ENCODE measurements around the gene LRRC25.
A peak's percentile ranks its signal among the peaks of the same experiment; 100 is the strongest.
"Not testable (repeated sequence)": the region's sequence is repeated elsewhere in the genome, so short reads cannot be mapped to it uniquely, and the experiment has no call there.

Gene LRRC25

GRCh38 chr19:18373892-18374629 is 23.4 kb downstream of the LRRC25 start:
- FAIRE-seq = no peak

- FAIRE-seq = no peak
Observed at GRCh38 chr19:18373407-18373891, 24.0 kb downstream of the LRRC25 start.

GRCh38 chr19:18368504-18369222 is 28.8 kb downstream of the LRRC25 start:
- FAIRE-seq = no peak

DNA sequence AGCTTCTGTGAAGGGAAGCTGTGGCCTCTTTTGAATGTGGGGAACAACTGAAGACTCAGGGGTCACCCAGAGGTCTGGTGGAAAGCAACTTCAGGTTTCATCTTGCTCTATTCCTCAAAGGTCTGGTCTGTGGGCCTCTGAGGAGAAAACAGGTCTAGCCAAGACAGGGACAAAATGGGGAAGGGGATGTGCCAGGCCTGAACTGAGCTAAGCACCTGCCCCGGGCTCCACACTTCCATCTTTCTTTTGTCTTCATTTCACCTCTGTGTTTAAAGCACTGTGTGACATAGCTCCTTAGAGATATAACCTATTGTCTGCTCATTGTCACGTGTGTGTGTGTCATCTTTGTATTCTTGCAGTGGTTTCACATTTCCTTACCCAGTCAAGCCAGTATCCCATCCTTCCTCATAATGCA is 31.4 kb downstream of the LRRC25 start:
- no peak for FAIRE-seq

- no peak for FAIRE-seq
Observed at GRCh38 chr19:18364826-18365528, 32.4 kb downstream of the LRRC25 start.

DNA sequence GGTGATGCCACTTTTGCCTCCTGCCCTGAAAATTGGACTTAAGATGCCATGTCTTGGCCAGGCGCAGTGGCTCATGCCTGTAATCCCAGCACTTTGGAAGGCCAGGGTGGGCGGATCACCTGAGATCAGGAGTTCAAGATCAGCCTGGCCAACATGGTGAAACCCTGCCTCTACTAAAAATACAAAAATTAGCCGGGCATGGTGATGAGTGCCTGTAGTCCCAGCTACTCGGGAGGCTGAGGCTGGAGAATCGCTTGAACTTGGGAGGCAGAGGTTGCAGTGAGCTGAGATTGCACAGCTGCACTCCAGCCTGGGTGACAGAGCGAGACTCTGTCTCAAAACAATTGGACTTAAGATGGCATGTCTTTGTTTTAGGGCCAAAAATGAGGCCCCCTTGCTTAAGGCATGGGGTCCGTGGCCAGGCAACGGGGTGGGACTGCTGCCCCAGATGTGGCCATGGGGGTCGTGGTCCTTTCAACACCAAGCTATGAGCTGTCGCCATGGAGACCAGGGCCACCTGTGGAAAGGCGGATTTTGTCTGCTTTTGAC is 33.1 kb downstream of the LRRC25 start:
- not testable (repeated sequence) for FAIRE-seq

DNA sequence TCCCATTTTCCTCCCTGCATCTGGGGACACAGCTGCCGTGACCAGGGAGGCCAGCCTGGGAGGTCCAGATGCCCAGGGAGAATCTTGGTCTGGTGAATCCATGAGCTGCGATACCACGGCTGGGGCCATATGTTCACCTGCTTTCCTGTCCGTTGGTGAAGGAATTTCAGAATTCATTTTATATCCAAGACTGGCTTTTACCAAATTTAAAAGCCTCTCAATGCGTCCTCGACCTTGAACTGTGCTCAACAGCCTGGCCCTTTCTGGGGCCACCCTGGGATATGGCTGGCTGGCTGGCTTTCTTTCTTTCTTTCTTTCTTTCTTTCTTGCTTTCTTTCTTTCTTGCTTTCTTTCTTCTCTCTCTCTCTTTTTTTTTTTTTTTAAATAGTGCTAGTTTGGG is 33.6 kb downstream of the LRRC25 start:
- FAIRE-seq = no peak

GRCh38 chr19:18362934-18363542 is 34.4 kb downstream of the LRRC25 start:
- FAIRE-seq = no peak

- no peak for FAIRE-seq
Observed at GRCh38 chr19:18361646-18362045, 35.8 kb downstream of the LRRC25 start.

- no peak for FAIRE-seq
Observed at GRCh38 chr19:18357041-18357440, 40.4 kb downstream of the LRRC25 start.

- FAIRE-seq = not testable (repeated sequence)
Observed at GRCh38 chr19:18354743-18355142, 42.7 kb downstream of the LRRC25 start.

- no peak for FAIRE-seq
Observed at GRCh38 chr19:18353378-18354005, 43.9 kb downstream of the LRRC25 start.

- no peak for FAIRE-seq
Observed at GRCh38 chr19:18351544-18351943, 45.9 kb downstream of the LRRC25 start.

DNA sequence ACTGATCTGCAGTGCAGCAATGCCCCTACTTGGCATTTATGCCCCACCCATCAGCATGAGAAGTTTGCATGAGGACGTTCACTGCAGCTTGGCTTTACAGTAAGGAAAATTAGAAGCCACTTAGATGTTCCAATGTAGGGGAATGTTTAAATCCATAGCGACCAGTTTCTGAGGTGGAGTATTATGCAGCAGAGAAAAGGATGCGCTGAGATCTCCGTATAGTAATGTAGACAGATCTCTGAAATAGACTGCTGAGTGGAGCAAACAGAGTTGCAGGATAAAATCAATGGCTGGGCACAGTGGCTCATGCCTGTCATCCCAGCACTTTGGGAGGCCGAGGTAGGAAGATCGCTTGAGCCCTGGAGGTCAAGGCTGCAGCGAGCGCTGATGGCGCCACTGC is 46.9 kb downstream of the LRRC25 start:
- FAIRE-seq = no peak

DNA sequence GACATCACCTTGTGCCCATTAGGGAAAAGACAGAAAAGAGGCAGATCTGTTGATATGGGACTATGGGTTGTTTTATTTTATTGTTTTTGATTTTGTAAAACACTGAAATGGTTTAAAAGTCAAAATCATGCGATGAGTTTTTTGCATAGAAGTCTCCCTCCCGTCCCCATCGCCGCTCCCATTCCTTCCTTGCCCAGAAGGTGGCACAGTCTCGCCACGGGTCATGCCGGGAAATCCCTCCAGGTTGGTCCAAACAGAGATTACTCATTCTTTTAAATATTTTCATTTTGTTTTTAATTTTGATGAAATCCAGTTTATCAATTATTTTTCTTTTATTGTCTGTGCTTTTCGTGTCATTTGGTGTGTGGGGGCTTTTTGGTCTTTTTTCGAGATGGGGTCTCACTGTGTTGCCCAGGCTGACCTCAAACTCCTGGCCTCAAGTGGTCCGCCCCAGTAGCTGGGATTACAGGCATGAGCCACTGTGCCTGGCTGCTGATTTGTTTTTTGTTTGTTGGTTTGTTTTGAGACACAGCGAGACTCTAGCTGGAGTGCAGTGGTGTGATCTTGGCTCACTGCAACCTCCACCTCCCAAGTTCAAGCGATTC is 47.8 kb downstream of the LRRC25 start:
- FAIRE-seq = peak; percentile 82

GRCh38 chr19:18348818-18349339 is 48.5 kb downstream of the LRRC25 start:
- not testable (repeated sequence) for FAIRE-seq

DNA sequence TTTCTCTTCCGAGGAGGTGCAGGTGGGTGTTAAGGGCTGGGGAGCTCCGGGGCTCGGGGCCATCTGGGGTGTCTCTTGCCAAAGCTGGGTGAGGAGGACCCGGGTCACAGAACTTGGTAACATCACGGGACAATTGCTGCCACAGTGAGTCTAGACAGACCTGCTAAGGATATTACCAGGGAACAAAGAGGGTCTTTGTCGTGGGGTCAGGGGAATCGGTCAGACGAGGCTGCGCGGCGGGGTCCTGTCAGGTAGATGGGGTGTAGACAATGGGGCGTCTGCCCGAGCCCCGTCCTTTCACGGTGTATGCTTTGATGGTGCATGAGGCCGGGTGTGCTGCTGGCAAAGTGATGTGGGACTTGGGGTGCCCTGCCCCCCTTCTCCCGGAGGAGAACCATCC is 49.3 kb downstream of the LRRC25 start:
- FAIRE-seq = no peak

DNA sequence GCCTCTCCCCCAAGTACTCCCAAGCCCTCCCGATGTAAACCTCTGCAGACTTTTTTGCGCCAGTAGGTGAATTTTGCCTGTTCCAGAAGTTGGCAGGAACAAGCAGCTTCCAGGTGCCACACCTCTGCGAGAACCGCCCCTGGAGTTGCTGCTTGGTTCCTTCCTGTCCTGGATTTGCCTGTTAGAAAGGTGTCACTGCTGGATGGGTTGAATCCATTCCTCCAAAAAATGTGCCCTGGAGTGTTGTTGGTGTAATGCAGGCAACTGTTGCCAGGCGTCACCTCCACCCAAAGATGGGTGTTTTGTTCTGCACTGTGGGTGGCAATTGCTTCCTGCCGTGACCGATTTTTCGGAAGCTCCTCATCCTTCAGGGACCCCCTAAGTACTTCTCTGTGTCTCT is 51.3 kb downstream of the LRRC25 start:
- FAIRE-seq = no peak

DNA sequence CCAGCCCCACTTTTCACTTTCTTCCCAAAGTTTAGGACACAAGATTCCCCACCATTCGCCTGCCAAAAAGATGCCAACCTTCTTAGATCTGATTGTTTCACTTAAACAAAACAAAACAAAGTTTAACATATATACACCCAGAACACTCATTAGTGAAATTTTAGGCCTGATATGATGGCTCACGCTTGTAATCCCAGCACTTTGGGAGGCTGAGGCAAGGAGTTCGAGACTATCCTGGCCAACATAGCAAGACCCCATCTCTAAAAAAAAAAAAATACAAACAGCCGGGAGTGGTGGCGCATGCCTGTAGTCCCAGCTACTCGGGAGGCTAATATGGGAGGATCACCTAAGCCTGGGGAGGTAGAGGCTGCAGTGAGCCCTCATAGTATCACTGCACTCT is 52.1 kb downstream of the LRRC25 start:
- no peak for FAIRE-seq

- no peak for FAIRE-seq
Observed at GRCh38 chr19:18344582-18344950, 52.9 kb downstream of the LRRC25 start.

GRCh38 chr19:18342090-18342632 is 55.3 kb downstream of the LRRC25 start:
- FAIRE-seq = no peak

Data from islet of Langerhans (tissue), 1 donor.